Hematopoietic multipotent progenitor cell treated with erythropoietin and hydrocortisone succinate and interleukin-3 and kit ligand, for 8 days (in vitro differentiated cells): Measurements from ENCODE around the gene MCF2L.
"Not testable (repeated sequence)": the region's sequence is repeated elsewhere in the genome, so short reads cannot be mapped to it uniquely, and the experiment has no call there.

Experiments used
- DNase-seq: peaks from one replicate; pipeline ENCODE4 v3.0.0-alpha.2; 2015

The MCF2L gene

DNA sequence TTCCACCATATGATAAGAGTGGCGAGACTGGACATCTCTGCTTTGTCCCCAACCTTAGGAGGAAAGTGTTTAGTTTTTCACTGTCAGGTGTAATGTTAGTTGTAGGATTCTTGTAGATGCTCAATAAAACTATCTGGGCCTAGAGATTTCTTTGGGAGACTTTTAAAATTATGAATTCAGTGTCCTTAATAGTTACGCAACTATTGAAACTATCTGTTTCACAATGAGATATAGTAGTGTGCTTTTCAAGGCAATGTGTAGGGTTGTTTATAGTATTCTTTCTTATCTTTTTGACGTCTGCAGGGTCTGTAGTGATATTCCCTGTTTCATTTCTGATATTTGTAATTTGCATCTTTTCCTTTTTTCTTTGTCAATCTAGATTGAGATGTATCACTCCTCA, 103.4 kb downstream of the MCF2L start:
- DNase-seq: no peak

DNA sequence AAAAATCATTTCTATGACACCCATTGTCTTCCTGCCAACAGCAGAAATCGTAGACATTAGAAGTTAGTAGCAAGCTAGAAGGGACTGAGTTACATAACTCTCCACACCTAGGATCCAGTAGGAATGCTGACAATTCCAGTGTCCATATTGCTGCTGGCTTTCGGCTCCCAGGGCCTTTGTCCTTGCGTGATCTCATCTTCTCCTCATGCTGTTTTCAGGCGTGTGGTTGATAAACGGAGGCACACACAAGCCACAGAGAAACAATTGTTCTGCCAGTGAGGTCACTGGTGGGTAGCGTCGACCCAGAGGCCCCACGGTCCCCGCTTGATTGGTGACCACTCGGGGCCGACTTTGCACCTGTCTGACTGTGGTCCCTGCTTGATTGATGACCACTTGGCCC, 104.9 kb downstream of the MCF2L start:
- DNase-seq: no peak

DNA sequence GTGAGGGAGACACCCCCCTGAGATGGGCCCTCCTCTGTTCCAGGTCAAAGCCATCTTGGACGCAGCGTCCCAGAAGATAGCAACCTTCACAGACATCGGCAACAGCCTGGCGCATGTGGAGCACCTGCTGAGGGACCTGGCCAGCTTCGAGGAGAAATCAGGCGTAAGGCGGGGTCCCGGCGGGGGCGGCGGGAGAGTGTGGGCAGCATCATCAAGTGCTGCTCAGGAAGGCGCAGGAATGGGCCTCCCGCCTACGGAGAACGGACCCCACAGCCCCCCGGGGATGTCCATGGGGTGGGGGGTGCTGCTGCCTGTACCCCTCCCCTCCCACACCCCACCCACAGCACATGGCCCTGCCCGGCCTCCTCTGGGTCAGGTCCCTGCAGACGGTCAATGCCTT, 105.4 kb downstream of the MCF2L start:
- DNase-seq: no peak

DNA sequence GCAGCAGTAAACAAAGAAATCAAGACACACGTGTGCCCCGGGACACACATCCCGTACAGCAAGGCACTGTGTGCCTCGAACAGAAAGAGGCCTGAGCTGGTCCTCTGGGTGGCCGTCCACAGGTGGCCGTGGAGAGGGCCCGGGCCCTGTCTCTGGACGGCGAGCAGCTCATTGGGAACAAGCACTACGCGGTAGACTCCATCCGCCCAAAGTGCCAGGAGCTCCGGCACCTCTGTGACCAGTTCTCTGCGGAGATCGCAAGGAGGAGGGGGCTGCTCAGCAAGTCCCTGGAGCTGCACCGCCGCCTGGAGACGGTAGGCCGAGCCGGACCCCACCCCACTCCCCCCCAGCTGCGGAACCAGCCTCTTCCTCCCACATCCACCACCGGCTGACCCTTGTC, 105.9 kb downstream of the MCF2L start:
- DNase-seq: no peak

DNA sequence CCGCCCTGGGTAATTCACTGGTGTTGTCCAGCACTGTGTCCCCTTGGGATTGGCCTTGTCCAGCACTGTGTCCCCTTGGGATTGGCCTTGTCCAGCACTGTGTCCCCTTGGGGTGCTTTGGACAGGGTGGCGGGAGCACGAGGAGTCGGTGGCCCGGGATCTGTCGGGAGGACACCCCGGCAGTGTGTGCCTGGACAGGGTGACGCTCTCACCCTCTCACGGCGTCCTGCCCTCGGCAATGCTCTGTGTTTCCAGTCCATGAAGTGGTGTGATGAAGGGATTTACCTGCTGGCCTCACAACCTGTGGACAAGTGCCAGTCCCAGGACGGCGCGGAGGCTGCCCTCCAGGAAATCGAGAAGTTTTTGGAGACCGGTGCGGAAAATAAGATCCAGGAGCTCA, 106.7 kb downstream of the MCF2L start:
- no peak for DNase-seq

DNA sequence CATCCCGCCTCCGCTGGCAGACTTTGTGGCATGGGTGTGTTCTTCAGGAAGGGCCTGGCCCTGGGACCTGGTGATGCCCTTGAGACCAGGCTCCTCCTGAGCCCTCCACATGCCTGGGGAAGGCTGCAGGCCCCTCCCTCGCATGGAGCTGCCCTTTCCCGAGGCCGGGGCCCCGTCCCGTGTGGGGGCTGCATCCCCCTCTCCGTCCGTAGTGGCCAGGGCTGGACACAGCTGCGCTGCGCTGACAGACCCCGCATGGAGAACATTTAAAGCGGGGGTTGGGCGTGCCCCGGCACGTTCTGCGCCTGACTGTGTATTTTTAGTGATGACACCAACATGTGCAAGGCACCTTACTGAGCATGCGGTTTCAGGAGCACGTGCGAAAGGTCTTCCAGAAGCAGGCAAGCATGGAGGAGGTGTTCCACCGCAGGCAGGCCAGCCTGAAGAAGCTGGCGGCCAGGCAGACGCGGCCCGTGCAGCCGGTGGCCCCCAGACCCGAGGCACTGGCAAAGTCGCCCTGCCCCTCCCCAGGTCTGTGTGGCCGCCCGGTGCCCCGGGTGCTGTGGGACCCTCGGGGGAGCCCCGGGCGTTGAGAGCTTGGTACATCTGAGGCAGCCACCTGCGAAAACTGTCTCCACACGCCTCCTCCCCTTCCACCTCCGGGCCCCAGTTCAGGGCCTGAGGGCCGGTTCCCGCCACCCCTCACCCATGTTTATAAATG, 107.8 kb downstream of the MCF2L start:
- DNase-seq: no peak

DNA sequence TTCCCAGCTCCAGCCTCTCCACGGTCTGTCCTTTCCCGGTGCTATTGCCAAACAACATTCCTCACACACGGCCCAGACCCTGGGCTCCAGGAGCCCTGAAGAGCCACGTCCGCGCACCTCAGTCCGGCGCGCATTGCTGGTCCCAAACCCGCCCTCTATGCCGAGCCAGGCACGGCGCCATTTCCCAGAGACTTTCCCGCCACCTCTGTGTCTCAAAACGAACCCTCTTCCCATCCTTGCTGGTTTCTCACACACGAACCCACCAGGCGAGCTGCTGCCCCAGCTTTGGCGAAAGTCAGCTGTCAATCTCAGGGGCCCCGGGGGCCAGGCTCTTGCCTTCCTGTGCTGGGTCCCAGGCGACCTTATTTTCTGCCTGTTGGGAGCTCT, 108.5 kb downstream of the MCF2L start:
- DNase-seq: no peak

DNA sequence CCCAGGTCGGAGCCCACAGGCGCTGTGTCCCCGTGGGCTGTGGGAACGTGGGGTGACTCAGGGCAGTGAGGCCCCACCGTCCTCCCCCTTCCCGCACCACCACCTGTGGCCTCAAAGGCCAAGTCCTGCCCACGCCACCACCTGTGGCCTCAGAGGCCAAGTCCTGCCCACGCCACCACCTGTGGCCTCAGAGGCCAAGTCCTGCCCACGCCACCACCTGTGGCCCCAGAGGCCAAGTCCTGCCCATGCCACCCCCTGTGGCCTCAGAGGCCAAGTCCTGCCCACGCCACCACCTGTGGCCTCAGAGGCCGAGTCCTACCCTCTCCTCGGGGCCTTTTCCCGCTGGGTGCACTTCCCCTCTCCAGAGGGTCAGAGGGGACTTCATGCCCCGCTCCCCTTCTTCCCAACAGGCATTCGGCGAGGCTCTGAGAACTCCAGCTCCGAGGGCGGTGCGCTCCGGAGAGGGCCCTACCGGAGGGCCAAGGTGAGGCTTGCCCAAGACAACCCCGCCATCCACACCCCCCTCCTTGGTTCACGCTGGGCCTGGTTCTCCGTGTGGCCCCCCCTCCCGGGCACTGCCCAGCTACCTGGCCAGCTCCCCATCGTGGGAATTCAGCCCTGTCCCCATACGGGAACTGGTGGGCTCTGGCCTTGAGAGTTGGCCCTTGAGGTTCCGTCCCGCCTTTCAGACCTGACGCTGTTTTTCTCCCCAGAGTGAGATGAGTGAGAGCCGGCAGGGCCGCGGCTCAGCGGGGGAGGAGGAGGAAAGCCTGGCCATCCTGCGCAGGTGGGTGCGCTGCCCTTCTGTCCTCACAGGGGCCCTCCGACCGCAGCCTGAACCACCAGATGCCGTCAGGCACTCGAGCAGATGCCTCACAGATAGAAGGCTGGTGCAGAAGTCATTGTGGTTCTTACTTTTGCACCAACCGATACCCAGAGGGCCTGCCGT, 109.2 kb downstream of the MCF2L start:
- no peak for DNase-seq

DNA sequence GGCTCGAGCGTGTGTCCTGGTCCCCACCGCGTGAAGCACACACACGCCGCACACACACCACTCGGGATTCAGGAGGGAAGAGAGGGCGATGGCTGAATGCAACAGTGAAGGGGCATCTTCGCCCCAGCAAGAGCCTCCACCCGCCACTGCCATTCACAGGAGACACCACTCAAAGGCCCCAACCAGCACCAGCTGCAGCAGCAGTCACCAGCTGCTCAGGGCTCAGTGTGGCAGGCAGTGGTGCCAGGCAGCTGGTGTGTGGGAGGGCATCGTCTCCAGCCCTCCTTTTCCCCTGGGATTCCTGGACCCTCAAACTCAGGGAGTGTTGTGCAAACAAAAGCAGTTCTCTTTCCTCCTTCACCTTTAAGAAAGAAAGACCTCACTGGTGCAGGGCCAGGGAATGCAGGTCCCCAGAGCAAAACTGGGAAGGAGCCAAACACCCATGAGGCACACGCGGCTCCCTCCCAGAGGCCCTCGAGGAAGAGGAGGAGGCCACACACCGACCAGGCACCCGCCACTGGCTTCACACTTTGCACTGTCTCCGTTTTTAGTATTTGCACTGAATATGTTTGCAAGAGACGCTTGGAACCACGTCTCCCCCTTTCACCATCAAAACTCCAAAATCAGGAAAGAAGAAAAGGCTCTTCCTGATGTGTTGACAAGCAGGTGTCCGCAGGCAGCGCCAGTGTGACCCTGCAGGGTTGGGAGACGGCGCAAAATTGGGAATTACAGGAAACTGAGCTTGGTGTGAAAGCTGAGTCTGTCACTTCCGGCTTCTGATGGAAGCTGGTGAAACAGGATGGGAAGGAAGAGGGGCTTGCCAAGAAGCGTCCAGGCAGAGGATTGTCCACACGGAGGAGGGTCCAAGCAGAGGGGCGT, 110.1 kb downstream of the MCF2L start:
- no peak for DNase-seq

DNA sequence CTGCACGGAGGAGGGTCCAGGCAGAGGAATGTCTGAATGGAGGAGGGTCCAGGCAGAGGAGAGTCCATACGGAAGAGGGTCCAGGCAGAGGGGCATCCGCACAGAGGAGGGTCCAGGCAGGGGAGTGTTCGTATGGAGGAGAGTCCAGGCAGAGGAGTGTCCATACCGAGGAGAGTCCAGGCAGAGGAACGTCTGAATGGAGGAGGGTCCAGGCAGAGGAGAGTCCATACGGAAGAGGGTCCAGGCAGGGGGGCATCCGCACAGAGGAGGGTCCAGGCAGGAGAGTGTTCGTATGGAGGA, 110.7 kb downstream of the MCF2L start:
- not testable (repeated sequence) for DNase-seq

DNA sequence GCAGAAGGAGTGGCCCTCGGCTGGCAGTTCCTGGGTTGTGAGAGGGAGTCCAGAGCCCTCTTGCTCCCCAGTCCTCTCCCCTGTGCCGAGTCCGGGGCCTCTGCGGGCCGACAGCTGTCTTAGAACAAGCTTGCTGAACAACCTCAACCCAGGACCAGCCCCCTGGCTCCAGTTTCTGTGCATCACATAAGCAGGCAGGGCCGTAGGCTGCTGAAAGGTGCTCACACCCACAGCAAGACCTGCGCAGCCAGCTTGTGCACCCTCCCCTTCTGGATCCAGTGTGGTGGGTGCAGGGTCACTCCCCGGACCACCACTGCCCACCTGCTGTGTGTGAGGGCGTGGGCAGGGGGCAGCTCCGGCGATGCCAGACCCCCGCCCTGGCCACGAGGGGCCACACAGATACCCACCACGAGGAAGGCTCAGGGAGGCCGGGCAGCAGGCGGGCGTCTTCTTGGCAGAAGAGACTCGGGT, 111.4 kb downstream of the MCF2L start:
- DNase-seq: no peak

DNA sequence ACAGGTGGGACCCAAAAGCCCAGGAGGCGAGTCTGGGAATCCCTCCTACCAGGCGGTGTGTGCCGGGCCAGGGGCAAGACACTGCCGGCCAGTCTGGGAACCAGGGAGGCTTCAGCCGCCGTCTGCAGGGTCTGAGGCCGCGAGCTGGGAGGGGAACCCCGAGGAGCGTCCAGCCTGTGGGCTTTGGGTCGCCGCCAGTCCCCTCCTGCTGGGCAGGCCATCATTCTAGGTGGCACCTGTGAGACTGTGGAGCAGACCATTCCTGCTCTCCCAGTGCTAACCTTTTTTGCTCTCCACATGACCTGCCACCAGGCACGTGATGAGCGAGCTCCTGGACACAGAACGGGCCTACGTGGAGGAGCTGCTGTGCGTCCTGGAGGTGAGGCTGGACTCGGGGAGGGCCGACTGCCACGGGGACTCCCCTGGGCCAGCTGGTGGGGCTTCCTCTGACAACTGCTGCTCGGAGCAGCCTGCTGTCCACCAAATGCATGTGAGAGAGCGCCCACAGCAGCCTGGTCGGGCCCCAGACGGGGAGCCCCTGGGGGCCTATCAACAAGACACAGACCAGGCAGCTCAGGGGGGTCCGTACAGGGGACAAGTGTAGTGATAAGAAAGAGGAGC, 112.0 kb downstream of the MCF2L start:
- DNase-seq: no peak

DNA sequence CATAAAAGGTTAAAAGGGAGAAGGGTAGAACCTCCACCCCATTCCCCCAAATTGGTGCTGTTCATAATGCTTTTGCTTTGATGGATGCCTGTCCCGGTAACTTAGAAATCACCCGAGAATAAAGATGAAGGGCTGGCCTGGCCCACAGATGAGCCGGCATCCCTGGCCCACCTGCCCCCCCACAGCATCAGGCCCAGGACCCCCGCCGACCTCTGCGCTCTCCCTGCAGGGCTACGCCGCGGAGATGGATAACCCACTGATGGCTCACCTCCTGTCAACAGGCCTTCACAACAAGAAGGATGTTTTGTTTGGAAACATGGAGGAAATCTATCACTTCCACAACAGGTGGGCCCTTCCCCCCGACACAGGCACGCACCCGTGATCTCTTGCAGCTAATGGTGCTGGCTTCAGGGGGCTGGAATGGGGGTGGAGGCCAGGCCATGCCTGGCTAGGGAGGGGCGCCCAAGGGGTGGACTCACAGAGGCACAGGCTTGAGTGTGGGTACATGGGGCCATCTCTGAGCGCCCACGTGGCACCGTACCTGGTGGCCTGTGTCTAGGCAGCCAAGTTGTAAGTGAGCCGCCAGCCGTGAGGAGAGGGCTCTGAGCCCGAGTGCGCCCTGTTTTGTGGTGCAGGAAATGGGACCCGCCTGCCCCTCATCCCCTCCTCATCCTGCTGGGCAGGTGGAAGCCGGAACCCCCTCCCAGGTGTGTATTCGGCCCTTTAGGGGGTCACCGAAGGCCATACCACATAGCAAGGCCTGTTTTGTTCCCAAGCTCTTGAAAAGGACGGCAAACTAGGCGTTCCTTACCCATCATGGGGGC, 113.4 kb downstream of the MCF2L start:
- DNase-seq: no peak

DNA sequence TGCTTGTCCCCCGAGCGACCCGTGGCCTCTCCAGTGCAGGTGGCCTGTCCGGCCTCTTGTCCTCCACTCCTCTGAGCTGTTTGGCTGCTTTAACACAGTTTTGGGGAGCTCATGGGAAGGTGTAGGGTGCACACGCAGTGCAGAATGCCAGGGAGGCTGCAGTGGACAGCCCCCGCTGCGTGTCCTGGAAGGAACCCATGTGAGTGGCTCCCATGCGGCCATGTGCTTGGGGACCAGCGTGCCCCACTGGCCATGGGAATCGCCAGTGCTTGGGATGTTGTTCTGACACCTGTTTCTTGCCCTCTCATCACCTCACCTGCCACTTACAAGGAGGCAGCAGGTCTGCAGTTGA, 114.0 kb downstream of the MCF2L start:
- no peak for DNase-seq

DNA sequence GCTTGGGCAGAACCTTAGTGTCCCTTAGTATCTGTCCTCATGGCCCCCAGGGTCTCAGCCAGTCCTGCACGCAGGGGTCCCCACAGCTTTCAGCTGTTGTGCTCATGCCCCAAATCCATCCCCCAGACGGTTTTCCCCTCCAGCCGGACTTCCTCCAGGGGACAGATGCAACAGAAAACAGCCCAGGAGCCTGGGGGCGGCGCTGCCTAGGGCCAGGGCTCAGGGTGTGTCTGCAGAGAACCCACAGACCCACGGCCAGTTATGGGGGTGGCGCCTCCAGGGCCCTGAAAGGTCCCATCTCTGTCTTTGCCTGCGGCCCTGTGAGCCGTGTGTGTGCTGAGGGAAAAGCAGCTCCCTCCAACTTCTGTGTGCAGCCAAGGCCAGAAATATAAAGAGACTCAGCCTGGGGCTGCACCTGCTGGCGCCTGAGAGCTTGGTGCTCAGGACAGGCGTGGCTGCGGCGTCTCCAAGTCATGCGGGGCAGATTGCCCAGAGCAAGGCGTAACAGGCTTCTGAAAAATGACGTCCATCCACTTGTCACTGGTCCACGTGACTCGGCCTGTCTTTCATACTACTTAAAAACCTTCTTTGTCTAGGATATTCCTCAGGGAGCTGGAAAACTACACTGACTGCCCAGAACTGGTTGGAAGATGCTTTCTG, 114.5 kb downstream of the MCF2L start:
- no peak for DNase-seq

DNA sequence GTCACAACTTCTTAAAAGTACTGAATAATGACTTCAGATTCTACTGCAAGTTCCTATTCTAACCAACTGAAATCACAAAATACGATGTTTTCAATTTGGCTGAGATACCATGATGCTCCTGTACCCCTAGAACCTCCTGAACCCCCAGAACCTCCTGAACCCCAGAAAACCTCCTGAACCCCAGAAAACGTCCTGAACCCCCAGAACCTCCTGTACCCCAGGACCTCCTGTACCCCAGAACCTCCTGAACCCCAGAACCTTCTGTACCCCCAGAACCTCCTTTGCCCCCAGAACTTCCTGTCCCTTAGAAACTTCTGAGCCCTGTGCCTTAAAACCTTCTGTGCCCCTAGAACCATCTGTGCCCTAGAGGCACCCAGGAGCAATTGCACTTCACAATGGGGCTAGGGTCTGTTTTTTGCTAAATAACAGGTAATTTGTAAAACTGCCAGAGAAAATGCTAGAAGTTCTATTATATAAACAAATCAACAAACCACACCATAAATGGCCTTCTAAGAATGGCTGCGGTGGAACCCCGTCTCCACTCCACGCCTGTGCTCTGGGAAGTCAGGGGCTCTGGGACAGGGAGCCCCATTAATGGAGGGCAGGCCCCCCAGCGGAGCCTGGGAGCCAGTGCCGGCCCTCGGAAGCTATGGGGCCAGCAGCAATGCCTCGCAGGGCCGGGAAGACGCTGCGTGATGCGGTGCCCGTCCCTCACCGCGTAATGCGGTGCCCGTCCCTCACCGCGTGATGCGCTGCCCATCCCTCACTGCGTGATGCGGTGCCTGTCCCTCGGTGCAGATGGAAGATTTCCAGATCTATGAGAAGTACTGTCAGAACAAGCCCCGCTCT, 115.3 kb downstream of the MCF2L start:
- no peak for DNase-seq

DNA sequence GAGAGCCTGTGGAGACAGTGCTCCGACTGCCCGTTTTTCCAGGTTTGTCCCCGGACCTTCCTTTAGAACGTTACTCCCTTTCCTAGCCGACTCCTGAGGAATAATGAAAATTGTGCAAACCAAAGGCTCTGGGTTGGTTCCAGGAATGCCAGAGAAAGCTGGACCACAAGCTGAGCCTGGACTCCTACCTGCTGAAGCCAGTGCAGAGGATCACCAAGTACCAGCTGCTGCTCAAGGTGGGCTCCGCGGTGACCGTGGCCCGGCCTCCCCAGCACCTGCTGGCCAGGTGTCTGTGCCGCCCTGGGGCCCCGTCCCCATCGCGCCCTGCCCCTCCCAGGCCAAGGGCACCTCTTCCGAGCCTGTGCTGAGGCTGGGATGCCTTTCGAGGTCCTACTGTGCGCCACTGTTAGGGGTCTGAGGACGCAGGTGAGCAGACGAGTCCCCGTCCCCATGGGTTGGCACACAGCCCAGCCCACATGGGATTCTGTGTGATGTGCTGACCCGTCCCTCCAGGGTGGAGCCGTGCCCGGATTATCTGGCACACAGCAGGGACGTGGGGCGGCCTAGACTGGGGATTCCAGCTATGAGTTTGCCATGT, 116.0 kb downstream of the MCF2L start:
- DNase-seq: no peak

DNA sequence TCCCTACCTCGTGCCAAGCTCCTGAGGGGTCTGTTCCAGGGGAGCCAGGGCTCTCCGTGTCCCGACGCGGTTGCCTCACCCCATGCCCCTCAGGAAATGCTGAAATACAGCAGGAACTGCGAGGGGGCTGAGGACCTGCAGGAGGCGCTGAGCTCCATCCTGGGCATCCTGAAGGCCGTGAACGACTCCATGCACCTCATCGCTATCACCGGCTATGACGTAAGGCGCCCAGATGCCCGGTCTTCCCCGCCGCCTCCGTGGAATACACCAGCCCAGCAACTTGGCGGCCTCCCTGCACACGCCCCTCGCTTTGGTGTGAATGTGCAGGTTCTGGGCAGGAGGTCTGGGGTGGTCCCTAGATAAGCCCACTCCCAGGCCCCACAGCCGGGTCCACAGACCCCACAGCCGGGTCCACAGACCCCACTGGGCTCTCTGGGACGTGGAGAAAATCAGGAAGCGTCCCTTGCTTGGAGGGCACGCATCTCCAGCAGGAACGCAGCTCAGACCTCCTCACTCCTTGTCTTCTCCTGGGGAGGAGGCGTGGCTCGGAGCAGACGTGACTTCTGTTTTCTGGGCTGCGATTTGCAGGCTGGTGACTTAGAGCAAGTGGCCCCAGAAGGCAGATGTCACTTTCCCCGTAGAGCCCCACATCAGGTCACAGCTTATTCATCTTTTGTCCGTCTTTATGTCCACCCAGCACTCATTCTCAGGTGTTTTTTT, 117.2 kb downstream of the MCF2L start:
- no peak for DNase-seq
